Measurements from ENCODE around the gene OCEL1.
A peak's percentile ranks its signal among the peaks of the same experiment; 100 is the strongest.
"Not testable (repeated sequence)": the region's sequence is repeated elsewhere in the genome, so short reads cannot be mapped to it uniquely, and the experiment has no call there.

The OCEL1 gene, protein sequence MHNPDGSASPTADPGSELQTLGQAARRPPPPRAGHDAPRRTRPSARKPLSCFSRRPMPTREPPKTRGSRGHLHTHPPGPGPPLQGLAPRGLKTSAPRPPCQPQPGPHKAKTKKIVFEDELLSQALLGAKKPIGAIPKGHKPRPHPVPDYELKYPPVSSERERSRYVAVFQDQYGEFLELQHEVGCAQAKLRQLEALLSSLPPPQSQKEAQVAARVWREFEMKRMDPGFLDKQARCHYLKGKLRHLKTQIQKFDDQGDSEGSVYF

GRCh38 chr19:17226002-17226933 lies at the start of gene OCEL1:
Gene OCEL1 (plus strand): TSS chr19:17226226. CDS start chr19:17226248, 22 bp downstream.
- peak; percentile 93 to 97 for DNase-seq (ENCODE audit: low read depth in 2 of 2)

DNA sequence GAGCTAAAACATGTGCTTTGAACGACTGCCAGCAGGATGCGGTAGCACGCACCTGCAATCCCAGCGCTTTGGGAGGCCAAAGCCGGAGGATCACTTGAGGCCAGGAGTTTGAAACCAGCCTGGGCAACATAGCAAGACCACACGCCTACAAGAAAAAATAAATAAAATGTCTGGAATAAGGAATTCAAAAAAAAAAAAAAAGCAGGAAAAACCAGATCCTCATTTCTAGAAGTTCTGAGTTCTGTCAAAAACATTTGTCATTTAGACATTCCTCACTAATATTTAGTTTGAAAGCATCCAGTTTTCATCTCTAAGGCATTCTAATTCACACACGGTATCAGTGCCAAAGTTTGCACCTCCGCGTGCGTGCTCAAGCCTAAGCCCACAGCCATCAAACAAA lies 47.7 kb upstream of the OCEL1 start:
- no peak for DNase-seq (ENCODE audit: low read depth in 2 of 2)

- no peak for DNase-seq (ENCODE audit: low read depth in 2 of 2)
These were observed 44.9 kb upstream of the OCEL1 start for GRCh38 chr19:17180997-17181702.

DNA sequence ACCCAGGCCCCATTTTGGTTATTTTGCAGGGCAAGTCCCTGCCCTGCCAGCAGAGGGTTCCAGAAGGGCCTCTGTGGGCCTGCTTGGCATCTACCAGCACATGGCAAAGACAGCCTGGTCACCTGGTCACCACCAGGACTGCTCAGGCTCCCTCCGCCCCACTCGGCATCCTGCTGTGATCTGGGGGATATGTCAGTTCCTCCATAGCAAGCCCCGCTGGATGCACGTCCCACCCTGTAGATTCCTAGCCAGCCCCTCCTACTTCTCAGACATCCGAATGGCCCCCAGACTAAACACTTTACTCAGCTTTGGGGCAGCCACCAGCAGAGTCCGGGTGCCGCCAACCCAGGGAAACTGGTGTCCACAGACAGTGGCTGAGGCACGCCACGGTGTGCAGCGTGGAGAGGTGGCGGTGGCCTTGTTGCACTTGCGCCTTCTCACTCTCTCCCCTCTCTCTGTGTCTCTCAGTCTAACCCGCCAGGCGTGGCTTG lies 42.7 kb upstream of the OCEL1 start:
- DNase-seq (ENCODE audit: low read depth in 2 of 2): no peak

DNA sequence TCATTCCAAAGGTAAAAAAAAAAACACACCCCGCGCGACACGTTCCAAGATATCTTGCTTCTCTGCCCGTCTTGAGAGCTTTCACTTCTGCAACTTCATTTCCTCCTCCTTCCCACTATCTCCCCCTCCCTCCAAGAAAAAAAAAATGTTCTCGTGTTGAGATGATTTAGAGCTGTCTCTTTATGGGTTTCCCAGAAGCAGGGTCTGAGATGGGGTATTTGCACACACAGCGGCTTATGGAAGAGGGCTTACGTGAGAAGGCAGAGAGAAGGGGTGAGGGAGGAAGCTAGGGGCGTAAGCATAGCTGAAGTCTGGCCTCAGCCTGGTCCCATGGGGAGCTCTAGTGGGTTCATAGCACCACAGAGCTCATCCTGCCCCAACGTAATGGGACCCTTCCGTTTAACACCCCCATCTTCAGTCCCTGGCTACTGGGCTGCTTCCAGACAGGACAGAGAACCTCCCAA lies 42.1 kb upstream of the OCEL1 start:
- no peak for DNase-seq (ENCODE audit: low read depth in 2 of 2)

DNA sequence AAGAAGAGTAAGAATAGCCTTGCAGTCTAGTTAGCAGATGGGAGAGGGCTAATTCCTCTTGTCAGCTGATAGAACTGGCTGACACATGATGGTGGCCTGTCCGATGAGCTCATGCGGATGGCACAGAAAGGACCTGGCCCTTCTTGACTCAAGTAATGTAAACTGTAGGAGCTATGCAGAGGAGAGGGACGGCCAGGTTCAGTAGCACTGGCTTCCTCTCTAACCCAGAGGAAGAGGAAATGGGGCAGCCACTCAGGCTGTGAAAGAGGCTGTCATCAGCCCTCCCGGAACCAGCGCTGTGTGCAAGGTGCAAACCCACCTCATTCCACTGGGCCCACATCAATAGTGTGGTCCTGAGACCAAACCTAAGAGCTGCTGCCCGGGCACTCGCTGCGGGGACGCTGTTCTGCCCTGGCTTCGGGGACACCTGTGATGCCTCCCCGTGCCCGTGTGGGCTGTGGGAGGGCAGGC lies 41.6 kb upstream of the OCEL1 start:
- DNase-seq (ENCODE audit: low read depth in 2 of 2): peak in 1 of 2 donors; percentile 19

DNA sequence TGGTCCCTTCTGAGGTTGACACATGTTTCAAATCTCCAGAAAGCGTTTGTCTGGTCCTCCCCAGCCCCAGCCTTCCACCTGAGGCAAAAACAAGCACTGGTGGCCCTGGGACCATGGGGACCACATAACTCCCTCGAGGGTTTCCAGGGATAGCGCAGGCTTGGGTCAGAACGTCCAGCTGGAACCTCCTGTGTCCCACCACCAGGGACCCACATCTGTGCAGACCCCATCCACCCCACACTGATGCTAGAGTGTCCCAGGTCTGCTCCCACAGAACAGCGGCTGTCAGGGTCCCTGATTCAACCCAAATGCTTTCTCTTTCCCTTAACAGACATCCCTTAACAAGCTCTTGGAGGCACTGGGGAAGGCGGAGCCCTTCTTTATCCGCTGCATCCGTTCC lies 40.4 kb upstream of the OCEL1 start:
- DNase-seq (ENCODE audit: low read depth in 2 of 2): no peak

GRCh38 chr19:17191736-17192135 lies 34.3 kb upstream of the OCEL1 start:
- DNase-seq (ENCODE audit: low read depth in 2 of 2): not testable (repeated sequence)

- DNase-seq (ENCODE audit: low read depth in 2 of 2): no peak
These were observed 33.3 kb upstream of the OCEL1 start for GRCh38 chr19:17192751-17193150.

DNA sequence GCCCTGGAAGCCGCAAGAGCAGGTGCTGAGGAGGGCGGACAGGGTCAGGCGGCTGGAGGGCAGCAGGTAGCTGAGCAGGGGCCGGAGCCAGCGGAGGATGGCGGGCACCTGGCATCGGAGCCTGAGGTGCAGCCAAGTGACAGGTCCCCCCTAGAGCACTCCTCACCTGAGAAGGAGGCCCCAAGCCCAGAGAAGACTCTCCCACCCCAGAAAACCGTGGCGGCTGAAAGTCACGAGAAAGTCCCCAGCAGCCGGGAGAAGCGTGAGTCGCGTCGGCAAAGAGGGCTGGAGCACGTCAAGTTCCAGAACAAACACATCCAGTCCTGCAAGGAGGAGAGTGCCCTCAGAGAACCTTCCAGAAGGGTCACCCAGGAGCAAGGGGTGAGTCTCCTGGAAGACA lies 31.4 kb upstream of the OCEL1 start:
- no peak for DNase-seq (ENCODE audit: low read depth in 2 of 2)

DNA sequence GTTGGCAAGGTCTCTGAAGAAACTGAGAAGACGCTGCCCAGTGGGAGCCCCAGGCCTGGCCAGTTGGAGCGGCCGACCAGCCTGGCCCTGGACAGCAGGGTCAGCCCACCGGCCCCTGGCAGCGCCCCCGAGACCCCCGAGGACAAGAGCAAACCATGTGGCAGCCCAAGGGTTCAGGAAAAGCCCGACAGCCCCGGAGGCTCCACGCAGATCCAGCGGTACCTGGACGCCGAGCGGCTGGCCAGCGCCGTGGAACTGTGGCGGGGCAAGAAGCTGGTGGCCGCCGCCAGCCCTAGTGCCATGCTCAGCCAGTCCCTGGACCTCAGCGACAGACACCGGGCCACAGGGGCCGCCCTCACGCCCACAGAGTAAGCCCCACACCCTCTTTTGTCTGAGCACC lies 30.9 kb upstream of the OCEL1 start:
- DNase-seq (ENCODE audit: low read depth in 2 of 2): no peak

- no peak for DNase-seq (ENCODE audit: low read depth in 2 of 2)
These were observed 29.4 kb upstream of the OCEL1 start for GRCh38 chr19:17196610-17197009.

DNA sequence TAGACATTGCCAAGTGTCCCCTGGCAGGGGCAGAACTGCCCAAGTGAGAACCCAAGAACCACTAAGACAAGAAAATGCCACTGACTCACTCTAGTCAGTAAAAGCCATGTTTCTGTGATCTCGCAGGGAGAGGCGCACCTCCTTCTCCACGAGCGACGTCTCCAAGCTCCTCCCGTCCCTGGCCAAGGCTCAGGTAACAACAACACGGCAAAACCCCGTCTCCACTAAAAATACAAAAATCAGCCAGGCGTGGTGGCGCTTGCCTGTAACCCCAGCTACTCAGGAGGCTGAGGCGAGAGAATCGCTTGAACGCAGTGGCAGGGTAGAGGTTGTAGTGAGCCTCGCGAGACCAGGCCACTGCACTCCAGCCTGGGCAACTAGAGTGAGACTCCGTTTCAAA lies 28.4 kb upstream of the OCEL1 start:
- DNase-seq (ENCODE audit: low read depth in 2 of 2): no peak

- no peak for DNase-seq (ENCODE audit: low read depth in 2 of 2)
These were observed 25.5 kb upstream of the OCEL1 start for GRCh38 chr19:17200408-17201079.

DNA sequence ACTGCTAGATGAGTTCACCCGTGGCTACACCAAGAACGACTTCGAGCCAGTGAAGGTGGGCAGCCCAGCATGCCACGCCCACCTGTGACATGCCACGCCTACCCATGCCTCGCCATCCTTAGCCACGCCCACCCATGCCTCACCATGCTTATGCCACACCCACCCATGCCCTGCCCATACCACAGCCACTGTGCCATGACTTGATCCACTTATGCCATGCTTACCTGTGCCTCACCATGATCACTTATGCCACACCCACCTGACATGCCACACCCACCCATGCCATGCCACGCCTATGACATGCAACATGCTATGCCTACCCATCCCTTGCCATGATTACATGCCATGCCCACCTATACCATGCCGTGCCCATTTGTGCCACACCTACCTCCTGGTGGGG lies 23.8 kb upstream of the OCEL1 start:
- DNase-seq (ENCODE audit: low read depth in 2 of 2): no peak

- DNase-seq (ENCODE audit: low read depth in 2 of 2): no peak
These were observed 23.3 kb upstream of the OCEL1 start for GRCh38 chr19:17202713-17203112.

- peak in 1 of 2 donors; percentile 46 for DNase-seq (ENCODE audit: low read depth in 2 of 2)
These were observed 20.5 kb upstream of the OCEL1 start for GRCh38 chr19:17205237-17206140.

- DNase-seq (ENCODE audit: low read depth in 2 of 2): no peak
These were observed 19.1 kb upstream of the OCEL1 start for GRCh38 chr19:17206736-17207581.

Data from activated CD4-positive, alpha-beta T cell treated with anti-CD3 and anti-CD28 coated beads for 24 hours (primary cell).